ENCODE results near the gene JMJD8. TPM values are rescaled to one million over a fixed set of nuclear protein-coding genes. Genes with fewer than 3 reads are reported as not detected.

Gene JMJD8
- polyA plus RNA-seq, 3 donors, result 28.7 to 45.3 (median 33.5) TPM

GRCh38 chr16:633336-634050 is 50.6 kb downstream of the JMJD8 start:
- H3K9me3 ChIP-seq (replicated peaks in 1 of 2; ENCODE audit: control insufficient read depth in 1 of 2, insufficient read depth in 1 of 2, low read length in 2 of 2), result no peaks in the 10 kb centered on the region
- H3K27me3 ChIP-seq (ENCODE audit: control insufficient read depth in 2 of 2, insufficient read depth in 2 of 2, low read length in 2 of 2), result no peaks in the 10 kb centered on the region
- TF ChIP-seq, protein P1, sequence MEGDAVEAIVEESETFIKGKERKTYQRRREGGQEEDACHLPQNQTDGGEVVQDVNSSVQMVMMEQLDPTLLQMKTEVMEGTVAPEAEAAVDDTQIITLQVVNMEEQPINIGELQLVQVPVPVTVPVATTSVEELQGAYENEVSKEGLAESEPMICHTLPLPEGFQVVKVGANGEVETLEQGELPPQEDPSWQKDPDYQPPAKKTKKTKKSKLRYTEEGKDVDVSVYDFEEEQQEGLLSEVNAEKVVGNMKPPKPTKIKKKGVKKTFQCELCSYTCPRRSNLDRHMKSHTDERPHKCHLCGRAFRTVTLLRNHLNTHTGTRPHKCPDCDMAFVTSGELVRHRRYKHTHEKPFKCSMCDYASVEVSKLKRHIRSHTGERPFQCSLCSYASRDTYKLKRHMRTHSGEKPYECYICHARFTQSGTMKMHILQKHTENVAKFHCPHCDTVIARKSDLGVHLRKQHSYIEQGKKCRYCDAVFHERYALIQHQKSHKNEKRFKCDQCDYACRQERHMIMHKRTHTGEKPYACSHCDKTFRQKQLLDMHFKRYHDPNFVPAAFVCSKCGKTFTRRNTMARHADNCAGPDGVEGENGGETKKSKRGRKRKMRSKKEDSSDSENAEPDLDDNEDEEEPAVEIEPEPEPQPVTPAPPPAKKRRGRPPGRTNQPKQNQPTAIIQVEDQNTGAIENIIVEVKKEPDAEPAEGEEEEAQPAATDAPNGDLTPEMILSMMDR (IDR thresholded peaks at IDR 0.05), result no peak
- H3K27me3 Mint-ChIP-seq (ENCODE audit: low read depth in 3 of 3), result peaks cover 5 to 12% (median 8%) of the 10 kb centered on the region in 3 donors
- peaks cover 24 to 46% of the 10 kb centered on the region in 2 donors for H3K4me1 ChIP-seq (ENCODE audit: control insufficient read depth in 1 of 2, insufficient read depth in 2 of 2, low read length in 2 of 2)
- peaks cover 16% of the 10 kb centered on the region for H3K4me1 Mint-ChIP-seq
- 97% methylated on average over 70 of the region's 74 CpGs for WGBS (ENCODE audit: insufficient coverage)
- no peak overlapping the region for H3K4me2 ChIP-seq (replicated peaks; ENCODE audit: extremely low read depth, low read length, poor library complexity, severe bottlenecking)
- H3K9ac ChIP-seq (ENCODE audit: insufficient read depth, low read length, poor library complexity, severe bottlenecking), result no peak overlapping the region
- peaks cover 12% of the 10 kb centered on the region for H3K79me2 ChIP-seq (ENCODE audit: insufficient read depth, low read length)
- H4K20me1 ChIP-seq (ENCODE audit: insufficient read depth, low read length), result peaks cover 42% of the 10 kb centered on the region
- no peak overlapping the region for H3K27ac Mint-ChIP-seq
- no peak overlapping the region for H3K4me3 ChIP-seq (replicated peaks in 1 of 3; ENCODE audit: low read depth in 2 of 3, low read length in 3 of 3)
- peaks cover 6 to 16% of the 10 kb centered on the region in 2 donors for H3K36me3 ChIP-seq (replicated peaks in 1 of 2; ENCODE audit: control insufficient read depth in 1 of 2, insufficient read depth in 2 of 2, low read length in 2 of 2)
- peaks cover 8 to 9% of the 10 kb centered on the region in 2 donors for H3K36me3 Mint-ChIP-seq
- no peak overlapping the region for H2AFZ ChIP-seq (ENCODE audit: insufficient read depth, low read depth, low read length, poor library complexity, severe bottlenecking)
- H3K4me3 Mint-ChIP-seq, result no peak overlapping the region
- no peak for DNase-seq
- intact Hi-C loops (cut with micrococcal nuclease), result no loop called here
- no peaks in the 10 kb centered on the region for H3K9me3 Mint-ChIP-seq
- H3K27ac ChIP-seq (ENCODE audit: low read depth in 1 of 2, low read length in 2 of 2), result no peak overlapping the region

GRCh38 chr16:632486-633335 is 51.4 kb downstream of the JMJD8 start:
- intact Hi-C loops (cut with micrococcal nuclease), result no loop called here
- no peaks in the 10 kb centered on the region for H3K9me3 Mint-ChIP-seq

More at GRCh38 chr16:632486-633335, 51.4 kb downstream of the JMJD8 start:
- no peak overlapping the region for H3K27ac Mint-ChIP-seq
- TF ChIP-seq, protein P1 (IDR thresholded peaks at IDR 0.05), result no peak
- H3K27me3 Mint-ChIP-seq (ENCODE audit: low read depth in 3 of 3), result peaks cover 5 to 12% (median 8%) of the 10 kb centered on the region in 3 donors
- H3K4me1 ChIP-seq (ENCODE audit: control insufficient read depth in 1 of 2, insufficient read depth in 2 of 2, low read length in 2 of 2), result peaks cover 21 to 42% of the 10 kb centered on the region in 2 donors
- no peak overlapping the region for H3K27ac ChIP-seq (ENCODE audit: low read depth in 1 of 2, low read length in 2 of 2)
- H2AFZ ChIP-seq (ENCODE audit: insufficient read depth, low read depth, low read length, poor library complexity, severe bottlenecking), result no peak overlapping the region
- no peak overlapping the region for H3K4me3 ChIP-seq (replicated peaks in 1 of 3; ENCODE audit: low read depth in 2 of 3, low read length in 3 of 3)
- peaks cover 13 to 24% of the 10 kb centered on the region in 2 donors for H3K36me3 ChIP-seq (replicated peaks in 1 of 2; ENCODE audit: control insufficient read depth in 1 of 2, insufficient read depth in 2 of 2, low read length in 2 of 2)
- peaks cover 48% of the 10 kb centered on the region for H4K20me1 ChIP-seq (ENCODE audit: insufficient read depth, low read length)
- no peak overlapping the region for H3K4me2 ChIP-seq (replicated peaks; ENCODE audit: extremely low read depth, low read length, poor library complexity, severe bottlenecking)
- H3K27me3 ChIP-seq (ENCODE audit: control insufficient read depth in 2 of 2, insufficient read depth in 2 of 2, low read length in 2 of 2), result no peaks in the 10 kb centered on the region
- no peak overlapping the region for H3K4me3 Mint-ChIP-seq
- no peak for DNase-seq
- peaks cover 13% of the 10 kb centered on the region for H3K4me1 Mint-ChIP-seq
- WGBS (ENCODE audit: insufficient coverage), result 96% methylated on average over 63 of the region's 67 CpGs
- peaks cover 12% of the 10 kb centered on the region for H3K79me2 ChIP-seq (ENCODE audit: insufficient read depth, low read length)
- no peak overlapping the region for H3K9ac ChIP-seq (ENCODE audit: insufficient read depth, low read length, poor library complexity, severe bottlenecking)
- peaks cover 14 to 17% of the 10 kb centered on the region in 2 donors for H3K36me3 Mint-ChIP-seq
- no peaks in the 10 kb centered on the region for H3K9me3 ChIP-seq (replicated peaks in 1 of 2; ENCODE audit: control insufficient read depth in 1 of 2, insufficient read depth in 1 of 2, low read length in 2 of 2)
